Left ventricle myocardium inferior (tissue), 1 donor: Measurements from ENCODE around the gene KRTCAP2. TPM values are rescaled to one million over a fixed set of nuclear protein-coding genes. Genes with fewer than 3 reads are reported as not detected.

Experiments
- DNase-seq: peaks from one replicate; pipeline ENCODE4 v3.0.0-alpha.2; 2020
- H3K27ac ChIP-seq: fragments of 200-600 bp; replicated peaks from 2 replicates; pipeline ENCODE4 v1.8.0; 2021
- H3K27me3 ChIP-seq: fragments of 200-600 bp; 2 replicates; pipeline ENCODE4 v1.8.0; 2021; ENCODE audit warnings: low read depth
- H3K36me3 ChIP-seq: fragments of 200-600 bp; 2 replicates; pipeline ENCODE4 v1.8.0; 2021
- H3K4me1 ChIP-seq: fragments of 200-600 bp; 2 replicates; pipeline ENCODE4 v1.8.0; 2021
- H3K4me3 ChIP-seq: fragments of 200-600 bp; 2 replicates; pipeline ENCODE4 v1.8.0; 2021; ENCODE audit warnings: mild to moderate bottlenecking, moderate library complexity
- H3K9me3 ChIP-seq: fragments of 200-600 bp; replicated peaks from 2 replicates; pipeline ENCODE4 v1.8.0; 2021
- intact Hi-C: fragments of 100-400 bp; cut with micrococcal nuclease; formaldehyde crosslinking; loops from one replicate; pipeline ENCODE4 v1.11.0; 2022
- total RNA-seq: library from RNA; stranded (reverse); fragmentation: NEBNext Ultra II Directional; extraction: Animal tissue kit (Norgen Biotek cat#: 25700); gene quantifications from one replicate; pipeline ENCODE4 v1.2.1, GENCODE V29; 2021
- TF ChIP-seq, protein P1 (sequence below): fragments of 200-600 bp; IDR thresholded peaks from 2 replicates; pipeline ENCODE4 v1.8.0; 2021; ENCODE audit warnings: antibody characterized with exemption, mild to moderate bottlenecking, borderline replicate concordance
- donor health status: DM: no; HTN: yes; CAD: no; lungs with severe emphysema.

KRTCAP2 gene
- total RNA-seq, 1 donor from 2014 or later: 113 TPM

GRCh38 chr1:155186067-155186793 lies 13.1 kb upstream of the KRTCAP2 start:
- H3K4me1 ChIP-seq: peaks cover 15% of the 10 kb centered on the region
- no peaks in the 10 kb centered on the region for H3K9me3 ChIP-seq
- H3K4me3 ChIP-seq: no peak overlapping the region
- peak; percentile 9 for DNase-seq
- intact Hi-C loops: no loop called here
- no peaks in the 10 kb centered on the region for H3K36me3 ChIP-seq
- no peaks in the 10 kb centered on the region for H3K27me3 ChIP-seq
- no peak overlapping the region for H3K27ac ChIP-seq
- TF ChIP-seq, protein P1, sequence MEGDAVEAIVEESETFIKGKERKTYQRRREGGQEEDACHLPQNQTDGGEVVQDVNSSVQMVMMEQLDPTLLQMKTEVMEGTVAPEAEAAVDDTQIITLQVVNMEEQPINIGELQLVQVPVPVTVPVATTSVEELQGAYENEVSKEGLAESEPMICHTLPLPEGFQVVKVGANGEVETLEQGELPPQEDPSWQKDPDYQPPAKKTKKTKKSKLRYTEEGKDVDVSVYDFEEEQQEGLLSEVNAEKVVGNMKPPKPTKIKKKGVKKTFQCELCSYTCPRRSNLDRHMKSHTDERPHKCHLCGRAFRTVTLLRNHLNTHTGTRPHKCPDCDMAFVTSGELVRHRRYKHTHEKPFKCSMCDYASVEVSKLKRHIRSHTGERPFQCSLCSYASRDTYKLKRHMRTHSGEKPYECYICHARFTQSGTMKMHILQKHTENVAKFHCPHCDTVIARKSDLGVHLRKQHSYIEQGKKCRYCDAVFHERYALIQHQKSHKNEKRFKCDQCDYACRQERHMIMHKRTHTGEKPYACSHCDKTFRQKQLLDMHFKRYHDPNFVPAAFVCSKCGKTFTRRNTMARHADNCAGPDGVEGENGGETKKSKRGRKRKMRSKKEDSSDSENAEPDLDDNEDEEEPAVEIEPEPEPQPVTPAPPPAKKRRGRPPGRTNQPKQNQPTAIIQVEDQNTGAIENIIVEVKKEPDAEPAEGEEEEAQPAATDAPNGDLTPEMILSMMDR: no peak

DNA sequence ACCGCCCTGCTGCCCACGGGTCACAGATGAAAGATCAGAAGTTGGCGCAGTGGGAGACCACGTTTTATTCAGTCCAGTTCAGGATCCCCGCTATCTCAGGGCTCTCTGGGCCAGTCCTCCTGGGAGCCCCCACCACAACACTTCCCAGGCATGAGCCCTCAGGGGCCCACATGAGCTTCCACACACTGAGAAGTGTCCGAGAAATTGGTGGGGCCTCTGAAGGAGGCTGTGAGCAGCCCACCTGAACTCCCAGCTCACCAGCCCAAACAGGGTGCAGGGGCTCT lies 12.6 kb upstream of the KRTCAP2 start:
- no peaks in the 10 kb centered on the region for H3K36me3 ChIP-seq
- H3K4me1 ChIP-seq: peaks cover 15% of the 10 kb centered on the region
- H3K27me3 ChIP-seq: no peaks in the 10 kb centered on the region
- H3K4me3 ChIP-seq: no peak overlapping the region
- no peaks in the 10 kb centered on the region for H3K9me3 ChIP-seq
- H3K27ac ChIP-seq: peak overlapping the region; percentile 78
- no peak for DNase-seq
- intact Hi-C loops: no loop called here
- TF ChIP-seq, protein P1: no peak

GRCh38 chr1:155184835-155185782 lies 12.0 kb upstream of the KRTCAP2 start:
- Histone ChIP-seq H3K27ac (peak overlapping the region; percentile 78), H3K36me3 (no peaks in the 10 kb centered on the region), H3K4me3 (no peak overlapping the region), H3K4me1 (peaks cover 15% of the 10 kb centered on the region), H3K27me3 (no peaks in the 10 kb centered on the region), H3K9me3 (no peaks in the 10 kb centered on the region)
- intact Hi-C loops: no loop called here
- TF ChIP-seq, protein P1: no peak
- DNase-seq: peak; percentile 47

GRCh38 chr1:155184351-155184811 lies 11.3 kb upstream of the KRTCAP2 start:
- H3K27me3 ChIP-seq: no peaks in the 10 kb centered on the region
- no peak for DNase-seq
- peaks cover 15% of the 10 kb centered on the region for H3K4me1 ChIP-seq
- intact Hi-C loops: no loop called here
- no peak overlapping the region for H3K4me3 ChIP-seq
- no peaks in the 10 kb centered on the region for H3K36me3 ChIP-seq
- peak overlapping the region; percentile 78 for H3K27ac ChIP-seq
- TF ChIP-seq, protein P1: no peak
- H3K9me3 ChIP-seq: no peaks in the 10 kb centered on the region

GRCh38 chr1:155183775-155184221 lies 10.7 kb upstream of the KRTCAP2 start:
- no peaks in the 10 kb centered on the region for H3K36me3 ChIP-seq

More at GRCh38 chr1:155183775-155184221, 10.7 kb upstream of the KRTCAP2 start:
- peaks cover 15% of the 10 kb centered on the region for H3K4me1 ChIP-seq
- intact Hi-C loops: no loop called here
- no peak overlapping the region for H3K4me3 ChIP-seq
- H3K27ac ChIP-seq: no peak overlapping the region
- DNase-seq: peak; percentile 12
- H3K9me3 ChIP-seq: no peaks in the 10 kb centered on the region
- TF ChIP-seq, protein P1: no peak
- no peaks in the 10 kb centered on the region for H3K27me3 ChIP-seq
